Common myeloid progenitor, CD34-positive (primary cell): ENCODE measurements around the gene RAPGEF4.
A peak's percentile ranks its signal among the peaks of the same experiment; 100 is the strongest.

Experiments used
- CTCF ChIA-PET: fragments of 350-600 bp; sonication (Branson Sonifier 250); formaldehyde crosslinking; loops from one replicate; lab custom pipeline; 2021; ENCODE audit warnings: antibody characterized with exemption; lab: Charles Lee
- POLR2A ChIA-PET: fragments of 350-600 bp; sonication (Branson Sonifier 250); formaldehyde crosslinking; loops from one replicate; lab custom pipeline; 2021; ENCODE audit warnings: antibody characterized with exemption; lab: Charles Lee
- DNase-seq, 3 donors: peaks; one replicate each; pipeline versions ENCODE4 v3.0.0 to v3.0.0-alpha.2; 2013
- H3K27ac ChIP-seq, 2 experiments: 1 replicate in 1 of 2; 2 replicates in 1 of 2; pipeline ENCODE4 v1.7.0; 2013; ENCODE audit warnings: inconsistent platforms in 2 of 2, low read length in 2 of 2, mild to moderate bottlenecking in 2 of 2, low read depth in 1 of 2, moderate library complexity in 1 of 2; ENCODE audit not compliant: severe bottlenecking in 2 of 2, insufficient read depth in 1 of 2, poor library complexity in 1 of 2
- H3K27me3 ChIP-seq, 5 experiments: replicated peaks in 2 of 5; 1 replicate in 3 of 5; 2 replicates in 2 of 5; pipeline versions ENCODE4 v1.6.1 to v1.7.0; 2013; ENCODE audit warnings: low read length in 4 of 5, mild to moderate bottlenecking in 2 of 5, moderate library complexity in 2 of 5, inconsistent platforms in 1 of 5; ENCODE audit not compliant: insufficient read depth in 5 of 5, control insufficient read depth in 4 of 5
- H3K36me3 ChIP-seq, 4 experiments: 1 replicate in 2 of 4; 2 replicates in 2 of 4; pipeline versions ENCODE4 v1.6.1 to v1.7.0; 2013; ENCODE audit warnings: low read length in 3 of 4, control low read depth in 1 of 4, mild to moderate bottlenecking in 1 of 4; ENCODE audit not compliant: control insufficient read depth in 4 of 4, insufficient read depth in 4 of 4
- H3K4me1 ChIP-seq, 4 experiments: 1 replicate in 3 of 4; 2 replicates in 1 of 4; pipeline versions ENCODE4 v1.6.1 to v1.7.1; 2013; ENCODE audit warnings: low read length in 3 of 4, mild to moderate bottlenecking in 3 of 4, control low read depth in 1 of 4, inconsistent platforms in 1 of 4, moderate library complexity in 1 of 4; ENCODE audit not compliant: control insufficient read depth in 4 of 4, insufficient read depth in 4 of 4; ENCODE audit errors: control extremely low read depth in 1 of 4
- H3K4me3 ChIP-seq, 7 experiments: 1 replicate in 4 of 7; 2 replicates in 3 of 7; pipeline versions ENCODE4 v1.5.1 to v1.7.0; 2013; ENCODE audit warnings: mild to moderate bottlenecking in 7 of 7, low read length in 6 of 7, moderate library complexity in 6 of 7, inconsistent platforms in 2 of 7, low read depth in 2 of 7, control low read depth in 1 of 7; ENCODE audit not compliant: insufficient read depth in 4 of 7, control insufficient read depth in 1 of 7; ENCODE audit errors: extremely low read depth in 1 of 7
- H3K9me3 ChIP-seq, 5 experiments: 1 replicate in 4 of 5; 2 replicates in 1 of 5; pipeline versions ENCODE4 v1.6.1 to v1.7.1; 2013; ENCODE audit warnings: low read length in 4 of 5, mild to moderate bottlenecking in 2 of 5, inconsistent platforms in 1 of 5, low read depth in 1 of 5, moderate library complexity in 1 of 5; ENCODE audit not compliant: control insufficient read depth in 4 of 5, insufficient read depth in 2 of 5; ENCODE audit errors: control extremely low read depth in 1 of 5
- WGBS: methylation state at CpG from one replicate; pipeline ENCODE4 v1.1.5; 2013; ENCODE audit not compliant: insufficient coverage; 5-methylcytosine and 5-hydroxymethylcytosine counted together

RAPGEF4 gene

DNA sequence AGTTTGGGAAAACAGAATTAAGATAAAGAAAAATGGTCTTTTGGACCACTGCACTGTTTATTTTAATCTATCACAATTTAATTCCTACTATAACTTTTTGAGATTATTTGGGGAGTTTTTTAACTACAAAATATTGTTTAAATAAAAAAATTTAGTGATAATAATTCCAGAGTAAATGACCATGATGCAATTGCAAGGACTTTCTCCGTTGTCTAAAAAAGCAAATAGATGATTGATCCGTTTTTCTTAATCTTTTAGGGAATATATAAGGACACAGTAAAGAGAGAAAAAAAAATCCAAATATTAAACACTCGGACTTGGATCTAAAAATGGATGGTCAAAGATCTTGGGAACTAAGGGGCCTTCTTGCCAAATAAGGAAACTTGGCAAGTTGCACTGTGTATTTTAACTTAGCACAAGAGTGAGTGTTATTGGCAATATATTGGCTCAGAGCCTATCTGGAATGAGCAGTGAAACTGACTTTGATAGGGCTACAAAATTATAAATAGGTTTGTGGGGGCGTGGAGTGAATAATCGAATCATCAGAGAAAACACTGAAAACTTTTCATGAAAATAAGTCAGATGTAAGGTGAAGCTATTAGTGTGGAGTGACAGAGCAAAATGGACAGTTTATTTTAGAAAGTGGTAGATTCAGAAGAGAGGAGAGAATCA, 342.0 kb downstream of the RAPGEF4 start:
- peaks cover 0 to 11% (median 4%) of the 10 kb centered on the region in 4 experiments for H3K36me3 ChIP-seq
- no peaks in the 10 kb centered on the region for H3K27me3 ChIP-seq
- peak overlapping the region in 2 of 7 experiments; percentile 68 to 81 for H3K4me3 ChIP-seq
- ChIA-PET POLR2A (no interaction called here), CTCF (no interaction called here)
- H3K9me3 ChIP-seq, result no peaks in the 10 kb centered on the region
- H3K4me1 ChIP-seq, result peaks cover 4 to 20% (median 12%) of the 10 kb centered on the region in 4 experiments
- peak overlapping the region in 1 of 2 experiments; percentile 97 for H3K27ac ChIP-seq
- DNase-seq, result peak in 1 of 3 donors; percentile 11
- WGBS, result 81% methylated on average over 2 of the region's 5 CpGs

DNA sequence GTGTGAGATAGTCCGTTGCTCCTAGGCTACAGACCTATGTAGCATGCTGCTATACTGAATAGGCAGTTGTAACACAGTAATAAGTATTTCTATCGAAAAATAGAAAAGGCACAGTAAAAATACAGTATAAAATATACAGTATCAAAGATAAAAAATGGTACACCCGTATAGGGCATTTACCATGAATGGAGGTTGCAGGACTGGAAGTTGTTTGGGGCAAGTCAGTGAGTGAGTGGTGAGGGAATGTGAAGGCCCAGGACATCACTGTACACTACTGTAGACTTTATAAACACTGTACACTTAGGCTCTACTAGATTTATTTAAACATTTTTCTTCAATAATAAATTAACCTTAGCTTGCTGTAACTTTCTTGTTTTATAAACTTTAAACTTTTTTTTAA, 343.5 kb downstream of the RAPGEF4 start:
- H3K4me3 ChIP-seq, result no peak overlapping the region
- WGBS, result 100% methylated on average over 1 of the region's 3 CpGs
- H3K27ac ChIP-seq, result no peak overlapping the region
- H3K27me3 ChIP-seq, result no peaks in the 10 kb centered on the region
- no peak for DNase-seq
- ChIA-PET POLR2A (no interaction called here), CTCF (interaction anchor here (1.0 to 1.5 kb wide), 3 partner anchors 12 to 130 kb away, joined by 3 to 5 read pairs (median 3); no protein-coding TSS in a partner anchor)
- no peaks in the 10 kb centered on the region for H3K9me3 ChIP-seq
- H3K36me3 ChIP-seq, result peaks cover 0 to 11% (median 4%) of the 10 kb centered on the region in 4 experiments
- peaks cover 4 to 24% (median 13%) of the 10 kb centered on the region in 4 experiments for H3K4me1 ChIP-seq

DNA sequence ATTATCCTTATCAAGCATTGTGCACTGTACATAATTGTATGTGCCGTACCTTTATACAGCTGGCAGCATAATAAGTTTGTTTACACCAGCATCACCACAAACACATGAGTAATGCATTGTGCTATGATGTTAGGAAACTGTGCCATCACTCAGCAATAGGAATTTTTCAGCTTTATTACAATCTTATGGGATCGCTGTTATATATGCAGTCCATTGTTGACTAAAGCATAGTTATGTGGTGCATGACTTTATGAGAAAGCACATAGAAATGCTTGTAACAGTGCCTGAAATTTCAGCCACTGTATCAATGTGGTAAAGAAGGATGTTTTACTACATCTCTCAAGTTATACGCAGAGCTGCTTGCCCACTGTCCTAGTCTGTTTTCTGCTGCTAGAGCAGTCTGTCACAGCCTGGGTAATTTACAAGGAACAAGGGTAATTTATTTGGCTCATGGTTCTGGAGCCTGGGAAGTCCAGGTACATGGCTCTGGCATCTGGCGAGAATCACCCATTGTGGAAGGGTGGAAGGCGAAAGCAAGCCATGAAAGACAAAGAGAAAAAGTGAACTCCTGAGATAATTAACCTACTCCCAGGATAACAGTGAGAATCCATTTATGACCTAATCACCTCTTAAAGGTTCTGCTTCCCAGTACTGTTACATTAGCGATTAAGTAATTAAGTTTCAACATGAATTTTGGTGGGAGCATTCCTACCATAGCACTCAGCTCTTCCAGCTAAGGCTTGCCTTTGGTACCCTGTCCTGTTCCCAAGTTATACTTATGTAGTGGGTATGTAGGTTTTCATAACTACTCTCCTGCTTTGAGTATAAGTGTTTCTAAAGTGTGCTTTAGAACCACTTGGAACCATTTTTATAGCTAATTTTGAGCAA, 344.6 kb downstream of the RAPGEF4 start:
- no peak overlapping the region for H3K27ac ChIP-seq
- no peaks in the 10 kb centered on the region for H3K27me3 ChIP-seq
- ChIA-PET POLR2A (interaction anchor here (0.7 kb wide), 1 partner anchor 1535 kb away, joined by 5 read pairs; no protein-coding TSS in a partner anchor), CTCF (interaction anchor here (1.5 kb wide), 1 partner anchor 11 kb away, joined by 5 read pairs; no protein-coding TSS in a partner anchor)
- no peaks in the 10 kb centered on the region for H3K9me3 ChIP-seq
- DNase-seq, result no peak
- peaks cover 2 to 20% (median 12%) of the 10 kb centered on the region in 4 experiments for H3K4me1 ChIP-seq
- peaks cover 0 to 11% (median 4%) of the 10 kb centered on the region in 4 experiments for H3K36me3 ChIP-seq
- WGBS, result 100% methylated on average over 1 of the region's 6 CpGs
- H3K4me3 ChIP-seq, result no peak overlapping the region

DNA sequence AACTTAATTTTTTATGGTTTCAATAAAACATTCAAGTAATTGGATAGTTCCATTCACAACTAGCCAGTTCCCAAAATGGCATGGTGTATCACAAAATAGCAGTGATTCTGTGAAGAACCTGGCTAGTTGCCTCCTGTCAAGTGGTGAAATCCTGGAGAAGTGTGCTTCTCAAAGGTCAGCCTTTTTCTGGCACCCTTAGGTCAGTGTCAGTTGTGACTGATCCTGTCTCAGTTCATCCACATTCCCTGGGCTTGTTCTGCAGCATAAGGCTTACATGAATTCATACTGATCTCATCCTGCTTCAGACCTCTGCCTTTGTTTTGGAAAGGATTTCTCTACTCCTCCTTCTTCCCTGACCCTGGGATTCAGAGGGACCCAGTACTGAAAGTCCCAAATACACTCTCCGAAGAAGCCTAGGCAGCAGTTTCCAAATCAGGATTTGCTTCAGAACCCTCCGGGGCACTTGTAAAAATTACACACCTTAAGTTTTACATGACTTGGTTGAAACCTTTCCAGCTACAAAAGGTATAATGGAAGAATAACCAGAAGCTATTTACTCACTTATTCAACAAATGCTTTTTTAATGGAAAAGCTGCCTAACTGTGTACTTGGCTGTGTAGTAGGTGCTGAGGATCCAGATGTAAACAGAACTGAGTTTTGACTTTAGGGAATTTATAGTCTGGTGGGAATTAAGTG, 351.0 kb downstream of the RAPGEF4 start:
- H3K4me1 ChIP-seq, result peaks cover 0 to 5% (median 0%) of the 10 kb centered on the region in 4 experiments
- WGBS, result no CpG with 5 or more reads among the region's 2 CpGs
- no peak overlapping the region for H3K27ac ChIP-seq
- ChIA-PET POLR2A (no interaction called here), CTCF (interaction anchor here (0.7 kb wide), 1 partner anchor 36 kb away, joined by 3 read pairs; no protein-coding TSS in a partner anchor)
- no peak for DNase-seq
- peaks cover 0 to 20% (median 1%) of the 10 kb centered on the region in 4 experiments for H3K36me3 ChIP-seq
- no peak overlapping the region for H3K4me3 ChIP-seq
- H3K27me3 ChIP-seq, result no peaks in the 10 kb centered on the region
- no peaks in the 10 kb centered on the region for H3K9me3 ChIP-seq

DNA sequence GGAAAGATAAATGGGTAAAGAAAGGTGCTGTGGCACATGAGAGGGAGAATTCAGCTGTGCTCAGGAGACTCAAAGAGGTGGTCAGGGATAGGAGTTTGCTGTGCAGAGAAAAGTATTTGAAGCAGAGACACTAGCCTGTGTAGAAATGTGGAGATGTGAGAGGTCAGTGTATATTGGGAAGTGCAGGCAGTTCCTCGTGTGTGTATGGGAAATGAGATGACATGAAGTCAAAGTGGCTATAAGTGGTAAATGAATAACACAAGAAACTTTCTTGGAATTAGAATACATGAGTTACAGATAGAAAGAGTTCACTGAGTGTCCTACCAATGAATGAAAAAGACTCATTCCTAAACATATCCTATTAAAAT, 351.6 kb downstream of the RAPGEF4 start:
- no peaks in the 10 kb centered on the region for H3K9me3 ChIP-seq
- peaks cover 0 to 25% (median 1%) of the 10 kb centered on the region in 4 experiments for H3K36me3 ChIP-seq
- no peaks in the 10 kb centered on the region for H3K27me3 ChIP-seq
- ChIA-PET POLR2A (no interaction called here), CTCF (interaction anchor here (0.7 kb wide), 1 partner anchor 35 kb away, joined by 3 read pairs; no protein-coding TSS in a partner anchor)
- H3K4me3 ChIP-seq, result no peak overlapping the region
- WGBS, result 40% methylated on average over 1 of the region's 1 CpG
- H3K27ac ChIP-seq, result no peak overlapping the region
- DNase-seq, result no peak
- H3K4me1 ChIP-seq, result peaks cover 0 to 5% (median 0%) of the 10 kb centered on the region in 4 experiments

DNA sequence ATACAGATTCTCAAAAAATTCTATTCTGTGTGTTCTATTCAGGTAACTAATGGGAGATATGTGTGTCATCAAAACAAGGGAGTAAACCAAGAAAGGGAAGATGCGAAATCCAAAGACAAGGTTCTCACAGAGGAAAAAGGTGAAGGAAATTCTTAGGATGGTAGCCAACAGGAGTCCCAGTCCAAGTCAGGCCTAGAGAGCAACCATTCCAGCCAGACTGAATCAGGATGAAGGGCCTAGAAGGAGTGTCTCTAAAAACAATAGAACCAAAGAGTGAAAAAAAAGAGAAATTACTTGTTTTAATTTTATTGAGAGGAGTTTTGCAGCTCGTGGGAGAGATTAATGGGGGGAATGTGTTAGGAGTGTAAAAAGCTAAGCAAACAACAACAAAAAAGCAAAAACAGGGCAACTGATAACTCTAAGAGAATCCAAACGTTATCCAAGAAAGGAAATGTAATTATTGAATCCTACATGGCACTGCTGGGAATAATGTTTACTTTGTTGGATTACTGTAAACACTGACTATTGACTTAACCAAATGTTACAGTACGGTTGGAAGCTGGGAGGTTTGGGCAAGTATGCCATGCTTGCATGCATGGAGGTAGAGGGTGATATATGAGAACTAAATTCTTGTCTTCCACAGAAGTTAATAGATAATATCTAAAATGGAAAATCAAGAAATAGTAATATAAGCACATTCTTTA, 352.3 kb downstream of the RAPGEF4 start:
- CTCF ChIA-PET, result no interaction called here
- no peaks in the 10 kb centered on the region for H3K27me3 ChIP-seq
- DNase-seq, result no peak

More for the DNA sequence above, 352.3 kb downstream of the RAPGEF4 start:
- 100% methylated on average over 3 of the region's 4 CpGs for WGBS
- POLR2A ChIA-PET, result no interaction called here
- Histone ChIP-seq H3K4me1 (peaks cover 0 to 5% (median 0%) of the 10 kb centered on the region in 4 experiments), H3K4me3 (no peak overlapping the region), H3K9me3 (no peaks in the 10 kb centered on the region), H3K36me3 (peaks cover 0 to 27% (median 3%) of the 10 kb centered on the region in 4 experiments), H3K27ac (no peak overlapping the region)
